HL-60/S4 treated with retinoic acid at 250 ng/mL for 4 days and 3 days (cell line): ENCODE measurements around the gene EPHB2.

Experiments used
- in situ Hi-C: fragments of 300-500 bp; cut with MboI; formaldehyde crosslinking; loops from 2 replicates; pipeline ENCODE4 v1.7.0; 2022; ENCODE audit warnings: low sequenced_read_pairs

EPHB2 gene

DNA sequence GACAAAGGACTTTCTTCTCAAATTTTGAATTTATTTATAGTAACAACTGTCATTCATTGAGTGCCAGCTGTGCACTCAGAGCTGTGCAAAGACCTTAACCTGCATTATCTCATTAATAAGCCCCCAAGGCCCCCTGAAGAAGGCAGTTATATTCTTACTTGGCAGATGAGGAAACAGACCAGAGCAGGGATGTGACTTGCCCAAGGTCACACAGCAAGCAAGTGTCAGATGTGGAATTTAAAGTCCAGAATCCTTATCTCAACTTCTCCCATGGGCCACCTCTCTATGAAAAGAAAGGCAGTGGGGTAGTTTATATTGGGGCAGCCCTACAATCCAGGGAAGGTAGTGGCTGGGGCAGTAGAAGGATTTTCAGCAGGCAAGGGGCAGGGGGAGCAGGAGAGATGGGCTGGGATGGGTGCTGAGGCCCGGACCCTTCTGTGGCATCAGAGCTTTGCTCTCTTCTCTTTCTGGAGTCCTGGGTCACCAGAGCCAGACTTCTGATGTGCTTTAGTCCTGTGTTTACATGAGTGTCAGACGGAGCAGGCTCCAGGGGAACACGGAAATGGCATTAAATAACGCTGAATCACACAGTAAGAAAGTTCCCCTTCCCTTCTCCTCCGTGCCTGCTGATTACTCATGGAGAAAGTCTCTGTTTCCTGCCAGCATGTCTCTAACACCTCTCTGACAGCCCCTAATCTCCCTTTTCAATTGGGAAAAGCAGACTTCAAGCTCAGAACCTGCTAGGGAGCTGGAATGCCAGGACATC is 39.5 kb downstream of the EPHB2 start:
- in situ Hi-C loops = no loop called here

DNA sequence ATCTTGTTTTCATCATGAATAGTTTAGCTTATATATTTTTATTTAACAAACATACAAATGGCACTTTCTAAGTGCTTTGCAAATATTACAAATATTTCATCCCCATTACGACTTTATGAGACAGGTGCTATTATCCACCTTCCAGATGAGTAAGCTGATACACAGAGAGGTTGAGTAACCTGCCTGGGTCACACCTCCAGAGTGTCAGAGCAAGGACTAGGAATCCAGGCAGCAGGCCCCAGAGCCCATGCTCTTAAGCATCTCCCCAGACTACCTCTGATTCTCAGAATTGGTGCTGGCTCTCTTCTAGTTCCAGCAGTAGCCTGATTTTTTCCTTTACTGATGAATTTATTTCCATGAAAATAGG is 40.0 kb downstream of the EPHB2 start:
- in situ Hi-C loops = no loop called here

DNA sequence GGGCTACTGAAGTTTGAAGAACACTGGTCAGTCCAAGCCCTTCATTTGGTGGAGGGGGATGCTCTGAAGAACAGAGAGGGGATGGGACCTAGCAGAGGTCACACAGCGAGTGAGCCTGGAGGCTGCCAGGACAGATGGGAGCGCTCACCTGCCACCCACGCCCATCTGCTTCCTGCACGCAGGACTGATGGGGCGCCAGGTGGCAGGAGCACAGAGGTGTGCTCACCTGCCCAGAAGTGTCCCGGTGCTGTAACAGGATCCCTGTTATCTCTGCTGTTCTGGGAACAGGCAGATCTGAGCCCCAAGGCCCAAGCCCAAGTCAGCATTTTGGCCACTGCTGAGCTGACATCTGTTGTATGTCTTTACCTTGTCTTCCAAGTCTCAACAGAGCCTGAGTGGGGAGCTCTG is 40.5 kb downstream of the EPHB2 start:
- in situ Hi-C loops = no loop called here

DNA sequence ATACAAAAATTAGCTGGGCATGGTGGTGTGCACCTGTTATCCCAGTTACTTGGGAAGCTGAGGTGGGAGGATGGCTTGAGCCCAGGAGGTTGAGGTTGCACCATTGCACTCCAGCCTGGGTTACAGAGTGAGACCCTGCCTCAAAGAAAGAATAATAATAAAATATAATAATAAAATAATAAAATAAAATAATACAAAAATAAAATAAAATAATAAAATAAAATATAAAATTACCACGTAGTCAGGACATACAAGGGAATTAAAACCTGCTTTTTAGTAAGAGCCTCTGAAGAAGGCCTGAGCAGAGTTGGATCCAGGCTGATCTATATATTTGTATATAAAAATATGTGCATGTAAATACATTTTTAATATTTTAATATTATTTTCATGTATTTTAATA is 41.7 kb downstream of the EPHB2 start:
- in situ Hi-C loops = no loop called here

DNA sequence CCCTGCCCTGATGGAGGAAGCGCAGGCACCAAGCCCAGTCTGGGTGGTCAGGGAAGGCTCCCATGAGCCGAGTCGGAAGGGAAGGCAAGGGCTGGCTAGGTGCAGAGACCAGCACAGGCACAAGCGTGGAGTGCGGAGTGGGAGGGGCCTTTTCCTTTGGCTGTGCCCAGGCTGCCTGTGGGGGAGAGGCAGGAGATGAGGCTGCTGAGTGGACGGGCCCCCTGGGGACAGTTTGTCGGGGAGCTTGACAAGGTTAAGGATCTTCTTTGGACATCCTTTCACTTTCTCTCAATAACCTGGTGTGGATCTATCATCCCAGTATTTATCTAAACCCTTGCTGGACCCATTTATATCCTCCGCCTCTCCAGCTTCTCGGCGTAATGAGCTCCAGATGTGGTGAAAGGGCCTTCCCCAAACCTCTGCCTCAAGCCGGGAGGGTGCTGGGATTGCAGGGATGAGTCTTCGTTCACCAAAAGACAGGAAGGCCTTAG is 42.9 kb downstream of the EPHB2 start:
- in situ Hi-C loops = no loop called here

DNA sequence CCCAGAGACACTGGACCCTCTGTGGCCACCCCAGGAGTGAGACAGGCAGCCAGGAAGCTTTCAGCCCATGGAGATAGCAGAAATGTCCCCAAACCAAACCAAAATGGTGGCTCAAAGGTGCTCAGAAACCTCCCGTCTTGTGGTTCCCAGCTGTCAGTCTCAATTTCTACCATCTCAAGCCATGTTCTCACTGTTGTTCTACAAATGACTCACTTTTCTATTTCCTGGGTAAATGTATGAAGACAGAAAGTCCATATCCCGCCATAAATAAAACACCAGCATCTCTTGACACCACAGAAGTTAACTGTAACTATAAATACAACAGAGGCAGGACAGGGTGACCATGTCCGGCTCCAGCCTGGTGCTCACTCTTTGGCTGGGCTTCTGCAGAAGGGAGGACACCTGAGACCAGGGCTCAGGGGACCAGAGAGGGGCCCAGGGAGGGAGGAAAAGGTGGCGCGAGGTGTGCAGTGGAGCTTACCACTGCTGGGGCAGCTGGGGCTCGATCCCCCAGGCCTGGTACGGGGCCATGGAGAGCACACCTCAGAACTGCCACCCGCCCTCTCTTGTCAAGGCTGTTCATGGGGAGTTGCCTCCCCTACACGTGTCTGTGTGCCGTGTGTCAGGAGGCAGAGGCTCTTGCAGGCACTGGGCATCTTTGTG is 43.6 kb downstream of the EPHB2 start:
- in situ Hi-C loops = no loop called here

DNA sequence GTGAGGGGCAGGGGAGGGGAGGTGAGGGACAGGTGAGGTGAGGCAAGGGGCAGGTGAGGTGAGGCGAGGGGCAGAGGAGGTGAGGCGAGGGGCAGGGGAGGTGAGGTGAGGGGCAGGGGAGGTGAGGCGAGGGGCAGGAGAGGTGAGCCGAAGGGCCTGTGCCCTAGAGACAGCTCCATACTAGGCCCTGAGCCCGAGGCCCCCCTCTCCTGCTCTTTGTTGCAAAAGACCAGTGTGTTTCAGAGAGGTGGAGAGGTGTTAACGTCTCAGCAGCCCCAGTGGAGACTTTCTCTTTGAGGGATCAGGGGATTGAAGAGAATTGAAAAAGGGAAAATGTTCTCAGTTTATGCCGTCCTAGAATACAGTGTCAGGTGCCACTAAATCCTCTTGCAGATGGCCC is 44.2 kb downstream of the EPHB2 start:
- in situ Hi-C loops = no loop called here

DNA sequence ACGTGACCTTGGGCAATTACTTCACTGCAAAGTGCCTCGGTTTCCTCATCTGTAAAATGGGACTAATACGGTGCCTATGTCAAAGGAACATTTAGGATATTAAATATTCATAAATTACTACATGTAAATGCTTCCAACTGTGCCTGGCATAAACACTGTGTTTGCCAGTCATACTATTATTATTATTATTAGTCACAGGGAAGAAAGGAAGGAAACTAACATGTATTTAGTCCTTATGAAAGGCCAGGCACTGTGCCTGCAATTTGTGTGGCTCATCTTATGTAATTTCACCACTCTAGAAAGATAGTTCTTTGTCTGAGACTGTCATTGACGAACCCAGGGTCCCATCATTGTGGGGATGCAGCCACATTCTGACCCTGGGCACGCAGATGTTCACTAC is 45.0 kb downstream of the EPHB2 start:
- in situ Hi-C loops = no loop called here

DNA sequence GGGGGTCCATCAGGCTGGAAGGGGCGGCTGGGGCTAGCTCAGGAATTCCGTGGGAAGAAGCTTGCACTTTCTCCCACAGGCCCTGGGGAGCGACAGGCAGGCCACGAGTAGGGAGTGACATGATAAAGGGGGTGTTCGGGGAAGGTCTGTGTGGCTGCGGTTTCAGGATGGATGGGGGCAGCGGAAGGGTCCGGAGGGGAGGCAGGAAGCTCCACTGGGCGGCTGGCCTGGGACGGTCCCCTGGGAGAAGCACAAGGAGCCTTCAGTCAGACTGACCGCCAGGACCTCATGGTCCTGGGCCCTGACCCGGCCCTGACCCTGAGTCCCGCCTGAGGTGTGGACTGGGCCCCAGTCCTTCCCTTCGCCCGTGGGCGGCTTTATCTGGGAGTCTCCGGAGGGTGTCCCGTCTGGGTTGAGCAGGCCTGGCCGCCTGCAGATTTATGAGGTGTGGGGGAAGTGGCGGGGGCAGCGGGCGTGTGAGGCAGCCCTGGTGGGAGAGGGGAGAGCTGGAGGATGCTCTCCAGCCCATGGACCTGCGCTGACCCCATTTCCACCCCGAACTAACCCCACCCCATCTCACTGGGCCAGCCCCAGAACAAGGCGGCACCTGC is 45.6 kb downstream of the EPHB2 start:
- in situ Hi-C loops = no loop called here

DNA sequence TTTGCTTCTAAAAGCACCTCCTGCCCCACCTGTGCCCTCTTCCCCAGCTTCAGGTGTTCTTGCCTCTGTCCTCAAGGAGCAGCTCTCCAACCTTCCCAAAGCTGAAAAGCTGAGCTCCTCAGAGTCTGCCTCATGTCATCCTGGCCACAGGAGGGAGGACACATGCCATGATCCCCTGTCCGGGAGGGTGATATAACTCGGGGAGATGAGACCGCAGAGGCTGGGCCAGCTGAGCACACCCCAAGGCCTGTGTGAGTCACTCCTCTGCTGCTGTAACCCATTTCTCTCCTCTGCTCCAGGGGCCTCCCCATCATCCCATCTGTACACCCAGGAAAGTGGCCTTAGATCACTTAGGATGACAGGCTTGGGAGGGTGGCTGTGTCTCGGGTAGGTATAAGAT is 49.8 kb downstream of the EPHB2 start:
- in situ Hi-C loops = no loop called here

DNA sequence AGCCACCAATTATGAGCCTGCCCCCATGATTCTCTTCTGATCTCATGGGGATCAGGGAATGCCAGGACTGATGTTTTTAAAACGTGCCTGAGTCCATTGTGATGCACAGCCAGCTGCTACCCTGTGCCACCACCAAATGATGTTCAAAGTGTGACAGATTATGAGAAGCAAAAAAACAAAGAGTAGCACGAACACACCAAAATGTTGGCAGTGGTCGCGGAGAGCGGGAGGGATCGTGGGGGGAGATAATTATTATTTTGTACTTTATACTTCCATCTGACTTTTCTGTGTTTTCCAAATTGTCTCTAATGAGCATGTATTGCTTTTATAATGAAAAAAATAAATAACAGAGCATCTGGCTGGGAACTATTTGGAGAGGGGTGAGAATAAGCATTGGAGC is 50.5 kb downstream of the EPHB2 start:
- in situ Hi-C loops = no loop called here

DNA sequence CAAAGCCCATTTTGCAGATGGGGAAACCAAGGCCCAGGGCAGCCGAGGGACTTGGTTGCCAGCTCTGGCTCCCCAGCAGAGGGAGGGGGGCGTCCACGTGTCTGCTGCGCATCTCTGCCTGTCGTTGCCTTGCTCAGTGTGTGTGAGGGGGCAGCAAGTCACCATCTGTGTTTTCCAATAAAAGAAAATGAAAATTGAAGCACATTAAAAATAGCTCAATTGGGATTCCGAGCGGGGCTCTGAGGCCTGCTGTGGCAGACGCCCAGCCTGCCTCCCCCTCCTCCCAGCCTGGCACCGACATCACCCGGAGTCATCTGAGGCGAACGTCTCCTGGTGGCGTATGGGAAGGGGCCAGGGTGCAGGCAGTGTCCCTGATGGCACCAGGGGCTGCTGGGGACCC is 51.2 kb downstream of the EPHB2 start:
- in situ Hi-C loops = no loop called here

DNA sequence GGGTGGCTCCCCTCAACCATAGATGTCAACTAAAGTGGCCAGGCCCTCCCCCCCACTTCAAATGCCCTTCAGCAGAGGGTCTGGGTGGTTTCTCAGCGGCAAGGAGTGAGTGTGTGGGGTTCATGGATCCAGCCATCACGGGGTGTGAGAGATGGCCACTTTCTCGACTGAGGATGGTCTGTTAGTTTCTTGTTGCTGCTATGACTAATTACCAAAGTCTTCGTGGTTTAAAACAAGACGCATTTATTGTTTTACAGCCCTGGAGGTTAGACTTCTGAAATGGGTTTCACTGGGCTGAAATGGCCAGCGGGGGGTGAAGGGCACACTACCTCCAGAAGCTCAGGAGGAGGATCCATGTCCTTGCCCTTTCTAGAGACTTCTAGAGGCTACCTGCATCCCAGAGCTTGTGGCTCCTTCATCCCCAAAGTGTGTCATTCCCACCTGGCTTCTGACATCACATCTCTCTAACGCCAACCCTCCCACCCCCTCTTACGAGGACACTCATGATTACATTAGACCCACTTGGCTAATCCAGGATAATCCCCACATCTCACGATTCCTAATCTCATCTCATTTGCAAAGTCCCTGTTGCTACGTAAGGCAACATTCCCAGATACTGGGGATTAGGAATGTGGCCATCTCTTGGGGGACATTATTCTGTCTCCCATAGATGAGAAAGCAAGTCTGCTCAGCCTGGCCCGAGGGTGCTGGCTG is 53.0 kb downstream of the EPHB2 start:
- in situ Hi-C loops = no loop called here

DNA sequence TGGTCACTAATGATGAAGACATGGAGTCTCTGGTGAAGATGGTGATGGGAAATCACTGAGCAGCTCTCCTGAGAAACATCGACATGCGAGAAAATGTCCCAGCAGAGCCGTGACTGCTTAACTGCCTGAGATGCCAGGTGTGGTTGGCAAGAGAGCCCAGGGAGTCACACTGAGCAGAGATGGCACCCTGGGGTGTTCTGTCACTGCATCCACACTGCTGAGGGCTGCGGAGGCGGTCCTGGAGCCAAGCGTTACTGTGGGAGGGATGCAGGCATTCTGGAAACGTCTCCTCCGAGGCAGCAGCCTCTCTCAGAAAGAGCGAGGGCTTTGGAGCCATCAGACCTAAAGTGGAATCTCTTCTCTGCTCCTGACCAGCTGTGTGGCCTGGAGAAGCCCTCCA is 57.2 kb downstream of the EPHB2 start:
- in situ Hi-C loops = no loop called here

DNA sequence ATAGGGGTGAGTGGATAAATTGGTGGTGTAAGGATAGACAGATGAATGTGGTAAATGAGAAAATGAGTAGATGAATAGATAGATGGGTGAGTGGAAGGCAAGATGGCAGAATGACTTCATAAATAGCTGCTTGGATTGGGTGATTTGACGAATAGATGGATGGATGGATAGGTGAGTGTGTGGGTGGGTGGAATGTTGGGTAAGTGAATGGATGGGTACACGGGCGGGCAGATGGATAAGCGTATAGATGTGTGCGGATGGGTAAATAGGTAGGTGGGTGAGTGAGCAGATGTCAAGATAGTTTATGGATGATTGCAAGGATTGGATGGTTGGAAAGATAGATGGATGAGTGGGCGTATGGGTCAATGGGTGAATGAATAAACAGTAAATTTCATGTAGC is 59.3 kb downstream of the EPHB2 start:
- in situ Hi-C loops = no loop called here

DNA sequence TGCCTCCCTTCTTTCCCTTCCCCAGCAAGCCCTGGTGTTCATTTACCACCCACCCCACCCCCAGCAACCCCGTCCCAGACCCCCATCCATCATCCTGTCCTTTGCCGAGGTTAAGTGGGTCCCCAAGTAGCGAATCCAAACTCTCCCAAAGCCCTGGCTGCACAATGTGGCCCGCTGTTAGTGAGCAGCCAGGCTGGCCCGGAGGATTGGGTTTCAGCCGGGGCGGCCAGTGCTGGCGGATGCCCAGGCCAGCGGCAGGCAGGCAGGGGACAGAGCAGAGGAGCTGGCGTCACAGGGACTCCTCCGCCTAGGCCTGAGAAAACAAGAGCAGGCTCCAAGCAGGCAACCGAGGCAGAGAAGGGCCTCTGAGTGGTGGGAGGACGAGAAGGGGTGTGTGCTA is 61.4 kb downstream of the EPHB2 start:
- in situ Hi-C loops = no loop called here

DNA sequence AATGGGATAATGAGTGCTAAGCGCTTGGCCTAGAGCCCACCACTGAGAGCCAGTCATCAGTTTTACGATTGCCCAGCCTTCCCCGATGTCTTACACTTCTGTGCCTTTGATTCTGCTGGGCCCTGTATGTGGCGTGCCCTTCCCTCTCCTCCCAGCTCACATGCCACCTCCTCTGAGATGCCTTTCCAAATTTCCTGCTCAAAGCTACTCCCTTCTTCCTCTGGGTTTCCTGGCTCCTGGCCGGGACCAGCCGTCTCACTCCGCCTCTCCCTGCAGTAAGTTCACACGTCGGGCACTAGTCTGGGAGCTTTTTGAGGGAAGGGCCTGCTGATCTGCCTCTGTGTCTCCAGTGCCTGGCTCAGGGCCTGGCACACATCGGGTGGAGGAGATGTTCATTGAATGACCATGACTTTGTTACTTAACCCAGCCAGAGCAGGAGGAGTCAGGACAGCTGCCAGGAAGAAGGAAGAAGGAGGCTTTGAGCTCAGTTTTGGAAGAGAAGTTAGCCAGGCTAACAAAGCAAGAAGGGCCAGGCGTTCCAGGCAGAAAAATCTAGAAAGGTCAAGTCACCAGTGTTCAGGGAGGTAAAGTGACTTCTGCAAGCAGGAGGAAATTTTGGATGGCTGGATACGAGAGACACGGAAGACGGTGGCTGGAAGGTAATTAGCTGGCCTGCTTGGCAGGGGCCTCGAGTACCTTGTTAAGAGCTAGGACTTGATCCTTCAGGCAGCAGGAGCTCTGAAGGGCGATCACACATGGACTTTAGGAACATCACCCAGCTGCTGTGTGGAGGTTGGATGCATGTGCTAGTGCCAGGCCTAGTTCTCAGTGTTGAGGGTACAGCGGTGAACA is 63.6 kb downstream of the EPHB2 start:
- in situ Hi-C loops = no loop called here

DNA sequence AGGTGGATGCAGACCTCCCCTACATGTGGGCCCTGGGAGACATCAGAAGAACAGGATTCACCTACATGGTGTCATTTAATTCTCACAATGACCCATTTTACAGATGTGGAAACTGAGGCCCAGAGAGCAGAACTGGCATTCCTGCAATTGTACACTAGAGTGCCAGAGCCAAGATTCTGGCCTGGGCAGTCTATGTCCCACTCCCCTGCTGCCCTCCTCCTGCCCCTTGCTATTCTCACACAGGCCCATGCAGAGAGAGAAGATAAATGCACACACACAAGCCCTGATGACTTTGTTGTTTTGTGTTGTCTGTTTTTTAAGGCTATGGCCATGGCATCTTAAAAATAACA is 64.2 kb downstream of the EPHB2 start:
- in situ Hi-C loops = no loop called here

DNA sequence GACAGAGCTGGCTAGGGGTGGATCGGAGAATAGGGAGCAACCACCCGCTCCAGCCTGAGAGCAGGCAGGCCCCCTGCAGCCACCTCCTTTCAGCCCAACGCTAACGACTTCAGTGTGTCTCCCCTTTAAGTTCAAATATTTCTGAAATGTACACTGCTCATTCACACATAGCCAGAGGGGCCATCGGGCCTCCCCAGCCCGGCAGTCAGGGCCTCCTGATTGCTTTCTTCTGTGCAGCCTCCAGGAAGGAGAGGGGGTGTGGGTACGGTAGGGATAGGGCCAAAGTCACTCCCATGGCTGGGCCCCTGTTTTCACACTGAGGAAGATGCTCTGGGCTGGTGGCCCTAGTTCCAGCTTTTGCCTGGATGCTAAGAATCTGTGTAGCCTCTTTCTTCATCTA is 64.8 kb downstream of the EPHB2 start:
- in situ Hi-C loops = no loop called here

DNA sequence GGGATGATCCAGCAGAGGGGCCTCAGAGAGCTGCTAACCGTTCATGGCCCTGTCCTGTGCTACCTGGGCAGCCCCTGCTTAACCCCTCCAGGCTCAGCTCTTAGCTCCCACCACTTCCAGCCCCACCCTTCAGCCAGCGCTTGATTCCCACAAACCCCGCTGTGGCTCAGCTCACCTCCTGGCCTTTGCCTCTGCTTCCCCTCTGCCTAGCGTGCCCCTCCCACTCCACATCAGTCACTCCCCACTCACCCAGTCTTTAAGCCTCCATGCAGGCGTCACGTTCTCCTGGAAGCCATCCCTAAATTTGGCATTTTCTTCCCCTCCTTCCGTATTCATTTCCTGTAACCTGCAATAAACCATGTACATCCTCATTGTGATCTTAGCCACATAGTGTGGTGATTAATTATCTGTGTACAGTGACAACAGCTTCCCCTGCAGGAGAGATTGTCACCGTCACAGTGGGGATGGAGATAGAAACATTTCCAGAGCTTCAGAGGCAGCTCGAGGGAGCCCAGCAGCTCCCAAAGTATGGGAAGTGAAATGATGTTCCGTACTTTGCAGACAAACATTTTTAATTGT is 65.5 kb downstream of the EPHB2 start:
- in situ Hi-C loops = no loop called here
